Colonic mucosa (tissue), 4 donors: ENCODE data around the gene SEM1. TPM values are rescaled to one million over a fixed set of nuclear protein-coding genes. Genes with fewer than 3 reads are reported as not detected.
"Not testable (repeated sequence)": the region's sequence is repeated elsewhere in the genome, so short reads cannot be mapped to it uniquely, and the experiment has no call there.

Experiments used
- DNase-seq: peaks from one replicate; pipeline ENCODE4 v3.0.0-alpha.2; 2020
- H3K27ac ChIP-seq: fragments of 200-600 bp; one replicate; pipeline ENCODE4 v1.8.0; 2021
- H3K27me3 ChIP-seq: fragments of 200-600 bp; one replicate; pipeline ENCODE4 v1.8.0; 2021
- H3K36me3 ChIP-seq: fragments of 200-600 bp; one replicate; pipeline ENCODE4 v1.8.0; 2021
- H3K4me1 ChIP-seq: fragments of 200-600 bp; one replicate; pipeline ENCODE4 v1.8.0; 2021; ENCODE audit warnings: mild to moderate bottlenecking
- H3K4me3 ChIP-seq: fragments of 200-600 bp; one replicate; pipeline ENCODE4 v1.8.0; 2021
- H3K9ac ChIP-seq, 2 donors: one replicate each; pipeline ENCODE4 v1.7.0; 2013; ENCODE audit warnings: control low read depth in 2 of 2, low read depth in 2 of 2, low read length in 2 of 2
- H3K9me3 ChIP-seq: fragments of 200-600 bp; one replicate; pipeline ENCODE4 v1.8.0; 2021
- intact Hi-C: fragments of 100-400 bp; cut with DNase I; formaldehyde crosslinking; loops from one replicate; pipeline ENCODE4 v1.14.1; 2022
- total RNA-seq, 2 donors: library from RNA; stranded (reverse); fragmentation: NEBNext Ultra II Directional in 1 of 2; extraction: Animal tissue kit (Norgen Biotek cat#: 25700) in 1 of 2; gene quantifications; one replicate each; pipeline ENCODE4 v1.2.1, GENCODE V29; 2021
- TF ChIP-seq, protein P1 (sequence below): fragments of 200-600 bp; IDR thresholded peaks from one replicate; pipeline ENCODE4 v1.8.0; 2022; ENCODE audit warnings: antibody characterized with exemption, mild to moderate bottlenecking
- donor health status: healthy.
- donor health status: DM: no; HTN: no; CAD: no.
- donor health status: DM: no; HTN: no; CAD: no.

SEM1 gene
- total RNA-seq, 2 donors from 2014 or later, result 46.3 to 53.5 TPM

DNA sequence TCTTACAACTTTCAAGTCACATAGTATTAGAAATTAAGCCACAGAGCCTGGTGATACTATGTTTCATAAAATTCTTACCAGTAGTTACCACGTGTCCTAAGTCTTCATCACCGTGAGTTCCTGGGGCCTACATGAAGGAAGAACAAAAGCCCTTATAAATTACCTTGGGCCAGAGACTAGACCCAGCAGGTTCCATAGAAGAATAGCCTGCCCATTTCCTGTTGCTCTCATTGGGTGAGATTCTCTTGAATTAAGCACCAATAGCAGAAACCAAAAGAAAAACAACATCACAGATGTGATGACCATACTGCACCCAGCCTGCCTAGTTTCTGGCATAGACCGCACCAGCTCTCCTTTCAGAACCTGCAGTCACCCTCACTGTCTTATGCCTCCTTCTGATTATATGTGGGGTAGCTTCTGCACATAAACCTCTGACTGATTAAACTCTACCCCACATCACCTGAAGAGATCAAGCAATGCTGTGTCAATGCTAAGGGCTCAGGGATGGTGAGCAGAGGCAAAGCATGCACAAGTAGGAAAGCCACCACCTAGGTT is 18.0 kb upstream of the SEM1 start:
- H3K4me1 ChIP-seq, result no peaks in the 10 kb centered on the region
- no peak for DNase-seq

DNA sequence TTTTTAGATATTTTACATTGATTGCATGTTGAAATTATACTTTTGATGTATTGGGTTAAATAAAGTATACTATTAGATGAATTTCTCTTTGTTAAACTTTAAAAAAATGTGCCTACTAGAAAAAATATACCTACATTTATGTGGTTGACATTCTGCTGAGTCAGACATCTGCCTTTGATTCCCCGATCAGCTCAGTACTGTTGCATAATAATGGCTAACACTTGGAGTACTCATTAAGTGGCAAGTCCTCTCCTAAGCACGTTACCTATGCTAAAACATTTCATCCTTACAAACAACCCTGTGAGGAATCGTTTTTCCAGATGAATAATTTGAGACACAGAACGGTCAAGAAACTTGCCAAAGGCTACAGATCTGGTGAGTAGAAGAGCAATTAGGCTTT is 14.0 kb upstream of the SEM1 start:
- no peak overlapping the region for H3K9ac ChIP-seq
- intact Hi-C loops, result no loop called here
- H3K27me3 ChIP-seq, result no peaks in the 10 kb centered on the region
- no peak overlapping the region for H3K27ac ChIP-seq
- no peaks in the 10 kb centered on the region for H3K4me1 ChIP-seq
- H3K4me3 ChIP-seq, result no peak overlapping the region
- TF ChIP-seq, protein P1, sequence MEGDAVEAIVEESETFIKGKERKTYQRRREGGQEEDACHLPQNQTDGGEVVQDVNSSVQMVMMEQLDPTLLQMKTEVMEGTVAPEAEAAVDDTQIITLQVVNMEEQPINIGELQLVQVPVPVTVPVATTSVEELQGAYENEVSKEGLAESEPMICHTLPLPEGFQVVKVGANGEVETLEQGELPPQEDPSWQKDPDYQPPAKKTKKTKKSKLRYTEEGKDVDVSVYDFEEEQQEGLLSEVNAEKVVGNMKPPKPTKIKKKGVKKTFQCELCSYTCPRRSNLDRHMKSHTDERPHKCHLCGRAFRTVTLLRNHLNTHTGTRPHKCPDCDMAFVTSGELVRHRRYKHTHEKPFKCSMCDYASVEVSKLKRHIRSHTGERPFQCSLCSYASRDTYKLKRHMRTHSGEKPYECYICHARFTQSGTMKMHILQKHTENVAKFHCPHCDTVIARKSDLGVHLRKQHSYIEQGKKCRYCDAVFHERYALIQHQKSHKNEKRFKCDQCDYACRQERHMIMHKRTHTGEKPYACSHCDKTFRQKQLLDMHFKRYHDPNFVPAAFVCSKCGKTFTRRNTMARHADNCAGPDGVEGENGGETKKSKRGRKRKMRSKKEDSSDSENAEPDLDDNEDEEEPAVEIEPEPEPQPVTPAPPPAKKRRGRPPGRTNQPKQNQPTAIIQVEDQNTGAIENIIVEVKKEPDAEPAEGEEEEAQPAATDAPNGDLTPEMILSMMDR, result no peak
- H3K36me3 ChIP-seq, result no peaks in the 10 kb centered on the region
- DNase-seq, result no peak
- H3K9me3 ChIP-seq, result no peaks in the 10 kb centered on the region

More for the DNA sequence above, 18.0 kb upstream of the SEM1 start:
- Histone ChIP-seq H3K4me3 (no peak overlapping the region), H3K36me3 (no peaks in the 10 kb centered on the region), H3K27ac (no peak overlapping the region), H3K27me3 (no peaks in the 10 kb centered on the region), H3K9ac (no peak overlapping the region), H3K9me3 (no peaks in the 10 kb centered on the region)
- intact Hi-C loops, result no loop called here
- TF ChIP-seq, protein P1, result no peak

DNA sequence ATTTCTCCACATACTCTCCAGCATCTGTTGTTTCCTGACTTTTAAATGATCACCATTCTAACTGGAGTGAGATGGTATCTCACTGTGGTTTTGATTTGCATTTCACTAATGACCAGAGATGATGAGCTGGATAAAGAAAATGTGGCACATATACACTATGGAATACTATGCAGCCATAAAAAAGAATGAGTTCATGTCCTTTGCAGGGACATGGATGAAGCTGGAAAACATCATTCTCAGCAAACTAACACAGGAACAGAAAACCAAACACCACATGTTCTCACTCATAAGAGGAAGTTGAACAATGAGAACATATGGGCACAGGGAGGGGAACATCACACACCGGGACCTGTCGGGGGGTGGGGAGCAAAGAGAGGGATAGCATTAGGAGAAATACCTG is 13.3 kb upstream of the SEM1 start:
- H3K4me3 ChIP-seq, intact Hi-C loops, H3K36me3 ChIP-seq, H3K4me1 ChIP-seq, H3K9ac ChIP-seq, H3K9me3 ChIP-seq, H3K27me3 ChIP-seq, H3K27ac ChIP-seq, DNase-seq: not testable (repeated sequence)

DNA sequence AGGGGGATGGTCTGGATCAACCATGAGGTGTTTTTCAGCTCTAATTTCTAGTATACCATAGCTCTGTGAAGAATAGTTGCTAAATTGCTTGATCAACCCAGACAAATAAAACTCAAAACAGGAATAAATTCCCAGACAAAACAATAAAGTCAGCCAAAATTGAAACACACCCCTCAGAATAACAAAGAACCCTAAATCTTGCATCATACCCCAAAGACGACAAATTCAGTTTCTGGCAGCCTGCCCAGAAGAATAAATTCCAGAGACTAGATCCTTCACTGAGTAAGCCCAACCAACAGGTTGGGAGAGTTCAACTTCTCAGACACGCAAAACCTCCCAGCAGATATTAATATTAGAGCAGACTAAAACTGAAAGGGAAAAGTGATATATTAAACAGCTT is 11.2 kb upstream of the SEM1 start:
- Histone ChIP-seq H3K27me3 (no peaks in the 10 kb centered on the region), H3K9me3 (no peaks in the 10 kb centered on the region), H3K36me3 (no peaks in the 10 kb centered on the region), H3K27ac (no peak overlapping the region), H3K9ac (no peak overlapping the region), H3K4me3 (no peak overlapping the region), H3K4me1 (no peaks in the 10 kb centered on the region)
- TF ChIP-seq, protein P1, result no peak
- no peak for DNase-seq
- intact Hi-C loops, result no loop called here

DNA sequence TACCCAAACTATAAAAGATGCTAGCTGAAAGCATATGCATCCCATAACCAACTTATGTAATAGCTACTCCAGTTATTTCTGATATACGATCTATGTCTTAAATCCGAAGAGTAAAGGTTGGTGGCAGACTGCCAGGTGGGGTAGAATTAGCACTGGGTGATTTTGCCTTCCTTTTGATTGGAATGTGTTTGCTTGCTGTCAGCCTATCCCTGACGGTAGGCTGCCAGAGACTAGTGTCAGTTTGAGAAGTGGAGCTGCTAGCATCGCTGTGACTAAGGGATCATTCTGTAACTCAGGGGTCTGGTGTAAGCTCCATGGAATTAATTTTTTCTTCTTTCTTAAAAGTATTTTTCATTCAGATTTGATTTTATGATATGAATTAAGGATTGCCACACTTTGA is 9.5 kb upstream of the SEM1 start:
- intact Hi-C loops, result no loop called here
- H3K4me3 ChIP-seq, result no peak overlapping the region
- TF ChIP-seq, protein P1, result no peak

DNA sequence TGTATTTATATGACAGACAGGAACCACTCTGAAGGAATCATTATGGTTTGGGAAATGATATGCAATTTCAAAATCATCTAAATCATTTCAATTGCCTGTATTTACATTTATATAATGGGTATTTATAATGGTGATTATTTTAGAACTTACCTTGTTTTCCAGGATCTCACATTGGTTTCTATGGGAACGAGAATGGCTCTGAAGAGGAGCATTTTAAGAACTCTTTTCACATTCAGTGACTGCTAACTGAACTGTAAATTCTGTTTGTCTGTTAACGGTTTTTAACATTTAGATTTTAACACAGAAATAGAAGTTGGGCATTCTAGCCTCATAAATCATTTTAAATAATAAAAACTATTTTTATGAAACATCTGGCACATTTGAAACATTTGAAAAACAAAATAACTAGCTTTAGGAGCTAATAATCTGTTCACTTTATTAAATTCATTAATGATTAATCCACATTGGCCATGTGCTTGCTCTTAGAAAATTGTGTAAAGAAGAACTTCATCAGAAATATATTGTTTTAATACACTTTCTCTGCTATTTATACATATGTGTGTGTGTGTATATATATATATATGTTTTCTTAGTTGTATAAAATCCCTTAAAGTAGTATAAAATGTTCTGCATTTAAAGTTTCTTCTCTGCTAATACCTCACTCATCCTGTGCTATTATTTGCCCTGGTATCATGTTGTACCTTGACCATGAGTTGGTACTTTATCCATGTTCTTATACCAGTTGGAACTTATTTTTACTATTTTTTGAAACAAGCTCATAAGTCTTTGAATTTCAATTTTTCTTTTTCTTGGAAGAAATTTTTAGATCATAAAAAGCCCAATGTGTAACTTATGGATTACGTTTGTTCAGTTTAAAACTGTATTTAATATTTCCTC is 8.7 kb upstream of the SEM1 start:
- Histone ChIP-seq H3K9me3 (no peaks in the 10 kb centered on the region), H3K27ac (no peak overlapping the region), H3K27me3 (no peaks in the 10 kb centered on the region), H3K4me3 (no peak overlapping the region), H3K4me1 (no peaks in the 10 kb centered on the region), H3K9ac (no peak overlapping the region), H3K36me3 (no peaks in the 10 kb centered on the region)
- TF ChIP-seq, protein P1, result no peak
- intact Hi-C loops, result no loop called here
- no peak for DNase-seq

More for the DNA sequence above, 9.5 kb upstream of the SEM1 start:
- no peak for DNase-seq
- Histone ChIP-seq H3K27me3 (no peaks in the 10 kb centered on the region), H3K4me1 (no peaks in the 10 kb centered on the region), H3K9me3 (no peaks in the 10 kb centered on the region), H3K9ac (no peak overlapping the region), H3K27ac (no peak overlapping the region), H3K36me3 (no peaks in the 10 kb centered on the region)
